GM12878 (cell line): ENCODE results near the gene CTDP1.

ENCODE experiments used
- HDGF ChIP-seq: fragments of 450-650 bp; IDR thresholded peaks from 2 replicates; pipeline ENCODE4 v1.6.1; 2016; ENCODE audit warnings: antibody characterized with exemption
- PAX5 ChIP-seq: IDR thresholded peaks from 2 replicates; pipeline ENCODE4 v1.6.1; 2011; ENCODE audit warnings: low read depth, low read length, borderline replicate concordance

- TF ChIP-seq HDGF (no peak), PAX5 (no peak)
These were observed 74.6 kb downstream of the CTDP1 start for GRCh38 chr18:79754022-79754761.
